ENCODE results near the gene SNCAIP. TPM values are rescaled to one million over a fixed set of nuclear protein-coding genes. Genes with fewer than 3 reads are reported as not detected.
A peak's percentile ranks its signal among the peaks of the same experiment; 100 is the strongest.

The SNCAIP gene
- total RNA-seq, 1 donor from 2014 or later: 8.1 TPM

DNA sequence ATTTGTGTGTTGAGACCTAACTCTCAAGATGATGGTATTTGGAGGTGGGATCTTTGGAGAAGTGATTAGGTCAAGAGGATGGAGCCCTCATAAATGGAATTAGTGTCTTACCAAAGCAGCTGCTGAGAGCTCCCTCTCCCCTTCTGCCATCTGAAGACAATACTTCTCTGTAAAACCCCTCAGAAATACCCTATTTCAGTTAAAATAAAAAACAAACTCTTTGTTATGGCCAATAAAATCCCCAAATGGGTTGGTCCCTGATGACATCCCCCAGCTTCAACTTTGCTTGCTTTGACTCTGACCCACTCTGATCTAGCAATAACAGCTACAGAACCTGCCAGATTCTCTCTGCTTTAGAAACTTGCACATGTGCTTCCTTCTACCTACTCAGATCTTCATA is 100.9 kb downstream of the SNCAIP start:
- DNase-seq (ENCODE audit: low spot score) (no peak), ATAC-seq (no peak)
- intact Hi-C loops (cut with DNase I): no loop called here

DNA sequence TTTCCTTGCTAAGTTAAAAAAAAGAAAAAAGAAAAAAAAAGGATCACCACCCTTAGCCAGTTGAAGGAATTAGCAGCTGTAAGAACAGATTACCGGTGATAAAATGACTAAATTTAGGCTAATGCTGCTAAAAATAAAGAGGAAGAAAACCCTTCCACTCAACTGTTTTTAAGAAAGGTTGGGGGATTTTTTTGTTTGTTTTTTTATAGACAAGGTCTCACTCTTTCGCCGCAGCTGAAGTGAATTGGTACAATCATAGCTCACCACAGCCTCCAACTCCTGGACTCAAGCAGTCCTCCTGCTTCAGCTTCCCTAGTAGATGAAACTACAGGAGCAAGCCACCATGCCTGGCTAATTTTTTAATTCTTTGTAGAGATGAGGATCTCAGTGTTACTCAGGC is 101.7 kb downstream of the SNCAIP start:
- ATAC-seq (no peak), DNase-seq (ENCODE audit: low spot score) (no peak)
- intact Hi-C loops (cut with DNase I): no loop called here

DNA sequence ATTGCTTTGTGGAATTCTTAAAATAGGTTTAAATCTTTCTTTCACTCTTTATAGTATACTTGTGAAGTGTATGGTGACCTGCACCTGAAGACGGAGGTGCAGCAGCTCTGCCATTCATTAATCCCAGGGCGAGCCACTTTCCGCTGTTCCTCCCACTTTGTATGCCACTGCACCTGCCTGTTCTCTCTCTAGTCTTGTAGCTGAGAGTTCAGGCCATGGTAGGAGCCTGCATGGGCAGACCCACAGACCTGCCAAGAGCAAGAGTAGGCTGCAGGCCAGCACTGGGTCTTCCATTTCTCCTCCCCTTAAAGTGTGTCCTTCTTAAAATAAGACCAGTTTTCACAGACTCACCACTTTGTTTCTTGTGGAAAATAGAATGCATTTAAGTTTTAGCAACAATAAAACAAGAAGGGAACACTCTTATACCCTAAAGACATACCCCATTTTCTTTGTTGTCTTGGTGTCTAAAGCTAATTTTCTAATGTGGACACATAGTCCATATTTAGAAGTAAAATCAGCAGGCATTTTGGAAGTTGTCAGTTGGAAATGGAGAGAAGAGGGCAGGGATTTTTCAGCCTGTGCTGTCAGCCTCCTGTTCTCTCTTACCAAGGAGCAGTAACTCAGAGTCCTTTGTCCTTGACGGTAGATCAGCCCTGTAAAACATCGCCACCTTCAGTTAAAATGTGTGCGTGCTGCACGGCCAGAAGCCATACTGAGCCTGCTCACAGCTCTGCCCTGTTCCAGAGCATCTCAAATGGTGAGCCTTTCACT is 103.2 kb downstream of the SNCAIP start:
- ATAC-seq (peak; percentile 95), DNase-seq (ENCODE audit: low spot score) (peak; percentile 60)
- intact Hi-C loops (cut with DNase I): no loop called here

DNA sequence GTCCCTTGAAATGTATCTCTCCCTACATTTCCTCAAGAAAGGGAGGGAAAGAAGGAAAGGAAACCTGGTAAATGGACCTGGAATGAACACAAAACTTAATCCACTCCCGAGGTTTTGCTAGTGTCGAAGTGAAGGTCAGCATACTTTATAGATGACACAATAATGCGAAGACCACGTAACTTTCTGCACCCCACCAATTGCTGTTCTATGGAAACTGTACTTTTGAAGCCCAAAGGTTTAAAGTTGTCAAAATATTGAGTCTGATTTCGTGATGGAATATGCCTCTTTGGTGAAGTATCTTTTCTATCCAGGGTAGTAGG is 103.7 kb downstream of the SNCAIP start:
- DNase-seq (ENCODE audit: low spot score) (no peak), ATAC-seq (no peak)
- intact Hi-C loops (cut with DNase I): no loop called here

DNA sequence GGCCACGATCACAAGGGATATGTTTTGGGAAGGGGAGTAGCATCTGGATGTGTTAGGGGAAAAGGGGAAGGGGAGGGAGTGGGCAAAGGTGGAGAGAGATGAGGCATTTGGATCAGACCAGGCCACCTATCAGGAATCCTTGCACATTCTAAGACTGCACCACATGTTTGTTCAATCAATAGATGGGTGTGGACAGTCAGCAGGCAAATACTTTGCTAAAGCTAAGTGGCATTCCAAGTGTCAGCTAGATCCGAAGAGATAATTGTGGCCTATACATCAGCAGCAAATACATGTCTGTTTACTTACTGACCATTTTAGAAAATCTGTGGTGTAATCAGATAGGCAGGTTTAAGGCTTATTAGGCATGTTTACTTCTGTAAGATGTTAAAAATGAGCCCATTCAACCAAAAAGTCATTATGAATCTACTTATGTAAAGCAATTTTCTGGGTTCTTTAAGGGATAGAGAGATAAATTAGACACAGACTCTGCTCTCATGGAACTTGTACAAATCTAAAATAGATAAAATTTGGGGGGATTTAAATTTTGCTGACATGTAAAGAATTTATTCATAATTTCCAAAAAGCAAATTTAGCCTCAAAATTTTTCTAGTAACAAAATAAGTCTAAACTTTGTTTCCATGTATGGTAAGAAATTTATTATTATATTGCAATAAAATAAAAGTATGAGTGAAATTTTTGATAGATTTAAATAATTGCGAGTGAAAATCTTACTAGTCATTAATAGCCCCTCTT is 107.3 kb downstream of the SNCAIP start:
- DNase-seq (ENCODE audit: low spot score) (no peak), ATAC-seq (no peak)
- intact Hi-C loops (cut with DNase I): no loop called here

DNA sequence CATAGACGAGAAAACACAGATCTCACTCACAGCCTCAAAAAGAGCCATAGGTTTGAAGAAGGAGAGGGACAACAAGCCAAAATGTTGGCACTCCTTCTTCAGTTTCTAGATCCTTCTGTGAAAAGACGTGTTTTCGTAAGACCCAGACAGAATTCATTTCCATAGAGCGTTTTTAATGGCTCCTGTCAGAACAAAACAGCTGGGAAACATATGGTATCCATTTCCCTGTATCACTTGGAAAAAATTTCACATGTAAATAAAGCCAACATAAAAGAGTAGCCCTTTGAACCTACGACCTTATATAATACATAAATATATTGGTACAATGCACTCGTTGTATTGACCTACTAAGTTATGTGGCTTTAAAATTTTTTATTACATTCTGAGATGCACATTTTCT is 108.1 kb downstream of the SNCAIP start:
- intact Hi-C loops (cut with DNase I): no loop called here
- DNase-seq (ENCODE audit: low spot score) (no peak), ATAC-seq (no peak)

DNA sequence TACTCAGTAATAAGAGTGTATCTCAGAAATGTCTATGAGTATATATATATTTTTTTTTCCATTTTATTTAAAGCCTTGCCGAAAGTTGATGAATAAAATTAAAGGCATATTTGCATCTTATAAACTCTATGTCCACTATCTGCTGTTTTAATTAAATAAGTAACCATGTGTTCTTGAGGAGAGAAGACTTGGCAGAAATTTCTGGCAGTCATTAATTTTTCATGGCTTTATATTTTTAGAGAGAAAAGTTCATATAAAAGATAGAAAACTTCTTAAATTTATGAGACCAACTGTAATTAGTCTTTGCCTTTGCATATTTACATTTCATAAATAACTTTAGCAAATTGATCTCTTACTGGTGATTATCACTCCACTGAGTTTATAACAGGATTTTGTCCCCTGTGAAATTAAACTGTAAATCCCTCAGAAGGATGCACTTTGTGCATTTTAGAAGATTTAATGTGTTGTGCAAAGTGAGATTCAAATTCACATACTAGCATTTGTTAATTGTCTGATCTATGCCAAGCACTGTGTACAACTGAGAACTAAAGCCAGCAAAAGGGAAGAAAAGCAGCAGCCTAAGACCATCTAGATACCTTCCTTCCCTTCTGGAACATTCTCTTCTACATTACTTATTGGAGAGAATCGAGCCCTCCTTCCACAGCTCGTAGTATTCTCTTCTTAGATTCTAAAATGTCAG is 108.7 kb downstream of the SNCAIP start:
- intact Hi-C loops (cut with DNase I): no loop called here
- DNase-seq (ENCODE audit: low spot score) (no peak), ATAC-seq (no peak)

DNA sequence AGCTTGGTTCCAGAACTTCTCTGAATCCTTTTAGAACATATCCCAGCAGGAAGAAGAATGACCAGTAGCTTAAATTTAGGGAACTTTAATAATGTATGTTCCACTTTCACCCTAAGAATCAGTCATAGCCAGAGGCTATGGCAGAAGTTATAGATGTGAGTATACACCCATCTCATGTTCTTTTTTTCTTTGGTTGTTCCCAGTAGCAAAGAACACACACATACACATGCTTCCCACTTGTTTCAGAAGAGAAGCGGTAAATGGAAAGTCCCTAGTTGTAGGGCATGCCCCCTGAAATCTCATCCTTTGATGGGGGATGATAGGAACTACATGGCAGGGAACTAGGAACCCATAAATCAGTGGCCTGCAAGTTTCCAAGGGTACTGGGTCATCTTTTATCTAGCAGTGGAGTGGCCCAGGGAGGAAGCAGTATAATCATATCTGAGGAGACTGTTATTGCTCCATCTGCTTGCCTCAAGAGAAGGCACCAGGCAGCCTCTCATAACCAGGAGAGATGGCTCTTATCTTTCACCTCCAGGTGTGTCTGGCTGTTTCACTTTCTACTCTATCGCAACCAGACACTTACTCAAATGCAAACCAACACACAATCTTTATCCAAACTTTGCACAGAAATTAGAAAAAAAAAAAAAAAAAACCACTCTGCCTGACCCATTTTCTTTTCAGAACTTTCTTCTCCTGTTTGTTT is 109.5 kb downstream of the SNCAIP start:
- intact Hi-C loops (cut with DNase I): no loop called here
- DNase-seq (ENCODE audit: low spot score) (no peak), ATAC-seq (no peak)

DNA sequence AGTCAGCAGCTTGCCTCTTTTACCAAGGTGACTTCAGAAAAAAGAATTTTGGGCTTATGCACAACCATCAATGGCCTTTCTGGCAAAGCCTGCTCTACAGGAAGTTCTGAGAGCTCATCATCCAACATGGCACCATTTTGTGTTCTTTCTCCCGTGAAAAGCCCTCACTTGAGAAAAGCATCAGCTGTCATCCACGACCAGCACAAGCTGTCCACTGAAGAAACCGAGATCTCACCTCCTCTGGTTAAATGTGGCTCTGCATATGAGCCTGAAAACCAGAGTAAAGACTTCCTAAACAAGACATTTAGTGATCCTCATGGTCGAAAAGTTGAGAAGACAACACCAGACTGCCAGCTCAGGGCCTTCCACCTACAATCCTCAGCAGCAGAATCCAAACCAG is 111.2 kb downstream of the SNCAIP start:
- DNase-seq (ENCODE audit: low spot score) (no peak), ATAC-seq (no peak)
- intact Hi-C loops (cut with DNase I): no loop called here

DNA sequence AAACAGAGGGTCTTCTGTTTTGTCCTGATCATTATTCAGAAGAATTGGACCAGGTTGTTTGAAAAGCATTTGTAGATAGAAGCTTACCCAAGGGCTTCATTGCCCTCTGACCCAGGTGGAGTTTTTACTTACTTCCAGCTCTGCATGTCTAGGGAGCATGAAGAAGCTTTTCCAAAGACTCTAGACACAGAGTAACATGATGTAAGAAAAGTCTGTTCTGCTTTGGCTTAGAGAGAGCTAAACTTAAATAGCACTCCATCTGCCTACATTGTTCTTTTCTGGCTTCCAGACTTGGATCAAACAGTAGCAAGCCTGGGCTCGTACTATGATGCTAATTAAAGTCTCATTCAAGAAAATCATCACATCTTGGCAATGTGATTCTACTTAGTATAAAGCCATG is 112.1 kb downstream of the SNCAIP start:
- intact Hi-C loops (cut with DNase I): loop anchor here (1.0 kb wide), 1 partner anchor 36 kb away; no protein-coding TSS in a partner anchor
- ATAC-seq (peak; percentile 28), DNase-seq (ENCODE audit: low spot score) (no peak)

DNA sequence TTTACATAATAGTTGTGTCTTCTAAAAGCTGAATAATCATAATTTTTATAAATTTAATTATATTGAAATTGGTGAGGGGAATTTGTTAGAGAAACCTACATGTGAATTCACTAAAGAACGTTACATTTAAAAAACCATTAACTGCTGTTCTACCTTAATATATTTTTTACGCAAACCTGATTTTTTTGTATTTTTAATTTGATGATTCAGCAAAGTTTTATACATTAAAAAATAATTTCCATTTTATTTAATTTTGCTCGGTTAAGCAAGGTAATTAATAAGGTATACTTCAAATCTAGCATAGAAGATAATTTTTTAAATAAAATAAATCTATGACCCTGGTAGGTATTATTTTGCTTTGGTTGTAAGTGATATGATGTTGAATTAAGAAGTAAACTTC is 114.3 kb downstream of the SNCAIP start:
- intact Hi-C loops (cut with DNase I): no loop called here
- DNase-seq (ENCODE audit: low spot score) (no peak), ATAC-seq (no peak)

DNA sequence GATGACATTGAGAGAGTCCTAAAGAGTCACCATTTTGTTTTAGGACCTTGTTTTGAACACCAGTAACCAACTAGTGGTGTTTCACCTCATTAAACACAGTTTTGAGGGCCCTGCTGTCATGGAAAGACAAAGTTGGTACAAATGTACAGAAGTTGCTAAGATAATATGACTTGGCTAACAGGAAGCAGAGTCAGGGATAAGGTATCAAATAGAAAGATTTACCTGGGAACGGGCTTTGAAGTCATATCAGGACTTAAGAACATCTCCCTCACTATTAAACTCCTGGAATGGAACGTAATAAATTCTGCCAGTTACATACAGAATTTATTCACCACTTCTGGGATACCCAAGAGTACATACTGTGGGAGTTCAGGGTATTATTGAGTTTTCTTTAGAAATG is 115.6 kb downstream of the SNCAIP start:
- ATAC-seq (no peak), DNase-seq (ENCODE audit: low spot score) (no peak)
- intact Hi-C loops (cut with DNase I): no loop called here

DNA sequence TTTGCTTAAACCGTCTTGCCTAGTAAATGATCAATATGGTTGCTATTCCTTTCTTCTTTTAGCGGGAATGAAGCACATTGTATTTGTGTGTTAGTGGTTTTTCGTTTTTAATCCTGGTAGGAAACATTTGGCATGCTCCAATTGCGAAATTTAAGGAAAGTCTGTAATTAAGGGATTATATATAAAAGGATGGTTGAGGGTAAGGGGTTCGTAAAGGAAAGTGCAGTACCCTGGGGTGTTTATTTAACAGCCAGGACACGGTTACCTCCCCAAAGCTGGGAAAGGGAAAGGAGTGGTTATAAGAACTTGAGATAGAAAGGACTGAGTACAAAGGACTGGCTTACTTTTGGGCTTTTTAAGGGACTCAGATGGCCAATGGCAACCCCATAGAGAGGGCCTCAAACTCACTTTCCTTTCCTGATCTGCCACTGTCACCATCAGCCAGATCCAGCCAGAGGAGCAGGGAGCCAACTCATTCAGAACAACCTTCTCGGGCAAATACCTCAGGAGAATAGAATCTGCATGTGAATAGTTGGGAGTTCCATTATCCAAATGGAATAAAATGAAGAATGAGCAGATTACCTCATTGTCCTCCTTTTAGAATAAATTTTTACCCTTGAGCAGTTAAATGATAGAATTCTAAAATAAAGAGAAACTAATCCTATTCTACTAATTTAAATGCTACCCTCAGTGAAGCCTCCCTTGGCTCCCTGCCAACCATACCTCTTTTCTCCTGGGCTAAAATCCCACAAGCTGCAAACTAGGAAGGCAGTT is 117.7 kb downstream of the SNCAIP start:
- intact Hi-C loops (cut with DNase I): no loop called here

DNA sequence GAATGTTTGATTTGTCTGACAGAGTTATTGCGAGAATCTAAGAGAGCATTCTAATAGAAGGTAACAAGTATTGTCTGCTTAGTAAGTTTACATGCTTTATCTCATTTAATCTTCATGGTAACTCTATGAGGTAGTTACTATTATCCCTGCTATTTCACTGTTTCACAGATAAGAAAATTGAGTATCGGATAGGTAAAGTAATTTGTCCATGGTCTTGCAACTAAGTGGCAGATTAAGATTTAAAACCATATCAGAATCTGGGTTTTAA is 118.2 kb downstream of the SNCAIP start:
- ATAC-seq: no peak
- intact Hi-C loops (cut with DNase I): no loop called here
- DNase-seq (ENCODE audit: low spot score): no peak

More for the DNA sequence above, 117.7 kb downstream of the SNCAIP start:
- DNase-seq (ENCODE audit: low spot score) (no peak), ATAC-seq (no peak)

DNA sequence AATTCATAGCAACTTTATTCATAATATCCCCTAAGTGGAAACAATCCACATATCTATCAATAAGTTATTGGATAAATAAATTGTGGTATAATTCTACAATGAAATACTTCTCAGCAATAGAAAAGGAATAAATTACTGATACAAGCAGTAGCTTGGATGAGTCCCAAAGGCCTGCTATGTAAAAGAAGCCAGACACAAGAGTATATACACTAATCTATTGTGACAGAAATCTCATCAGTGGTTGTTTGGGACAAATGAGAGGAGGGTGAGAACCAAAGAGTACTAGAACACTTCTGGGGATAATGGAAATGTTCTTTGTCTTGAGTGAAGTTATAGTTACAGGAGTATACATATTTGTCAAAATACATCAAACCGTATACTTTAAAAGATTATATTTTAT is 119.3 kb downstream of the SNCAIP start:
- DNase-seq (ENCODE audit: low spot score) (no peak), ATAC-seq (no peak)
- intact Hi-C loops (cut with DNase I): no loop called here

DNA sequence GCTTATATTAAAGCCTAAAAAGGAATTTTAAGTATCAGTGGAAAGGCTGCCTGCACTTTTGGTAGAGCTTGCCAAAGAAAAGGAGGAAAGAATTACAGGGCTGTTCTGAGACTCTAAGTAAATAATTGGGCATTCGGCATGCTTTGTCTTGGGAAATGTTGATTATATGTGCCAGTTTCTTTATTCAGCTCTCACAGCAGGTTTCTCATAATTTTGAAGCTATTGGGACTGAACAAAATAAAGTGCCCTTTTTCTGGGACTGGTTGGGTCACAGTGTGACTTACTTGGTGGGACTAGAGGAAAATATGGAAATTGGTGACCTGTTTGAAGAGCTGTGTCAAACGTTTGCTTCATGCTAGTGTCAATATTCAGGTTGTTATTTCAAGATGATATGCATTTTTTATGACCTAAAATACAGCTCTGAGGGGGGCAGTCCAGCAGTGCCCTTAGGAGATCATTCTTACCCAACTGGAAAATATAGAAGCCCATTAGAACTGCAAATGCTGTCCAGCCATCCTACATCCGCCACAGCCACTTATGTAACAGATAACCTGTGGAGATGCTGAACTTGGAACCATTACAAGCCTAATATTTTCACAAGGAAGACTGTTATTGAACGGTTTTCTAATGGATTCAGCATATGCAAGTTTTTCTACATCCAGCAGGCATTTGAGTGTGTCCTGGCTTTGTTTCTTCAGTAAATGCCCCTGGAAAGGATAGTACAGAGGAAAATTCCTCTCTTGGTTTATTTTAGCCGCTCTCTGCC is 122.4 kb downstream of the SNCAIP start:
- no peak for DNase-seq (ENCODE audit: low spot score)
- ATAC-seq: no peak
- intact Hi-C loops (cut with DNase I): no loop called here

DNA sequence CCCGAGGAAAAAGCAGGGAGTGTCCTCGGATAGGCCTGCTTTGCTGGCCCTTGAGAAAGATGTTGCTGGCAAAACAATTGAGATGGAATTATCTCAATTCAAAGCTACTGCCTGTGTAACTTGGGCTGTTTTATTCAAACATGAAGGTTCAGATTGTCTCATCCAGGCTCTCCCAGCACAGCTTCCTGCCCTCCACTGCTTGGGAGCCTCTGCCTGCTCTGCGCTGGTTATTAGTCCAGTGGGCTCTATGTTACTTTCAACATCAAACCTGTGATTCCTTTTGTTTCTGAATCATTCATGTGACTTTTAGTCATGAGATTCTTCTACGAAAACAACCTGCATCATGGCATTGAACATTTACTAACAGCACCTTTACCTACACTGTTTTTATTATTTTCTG is 123.2 kb downstream of the SNCAIP start:
- DNase-seq (ENCODE audit: low spot score): no peak
- intact Hi-C loops (cut with DNase I): no loop called here
- ATAC-seq: no peak

DNA sequence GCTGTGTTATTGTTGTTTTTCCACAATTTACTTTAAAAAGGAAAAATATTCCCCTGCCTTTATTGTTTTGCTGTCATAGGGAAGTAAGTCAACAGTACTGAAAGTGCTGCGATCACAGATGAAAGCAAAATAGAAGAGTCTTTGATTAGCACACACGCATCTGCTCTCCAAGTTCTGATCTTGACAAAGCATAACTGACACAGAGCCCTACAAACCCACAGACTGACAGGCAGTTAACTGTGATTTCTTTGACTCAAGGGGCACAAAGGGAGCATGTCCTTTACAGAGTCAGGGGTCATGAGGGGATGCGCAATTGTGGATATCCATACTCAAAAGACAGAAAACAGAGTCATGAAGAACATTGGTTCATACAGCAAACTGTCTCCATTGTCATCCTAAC is 123.7 kb downstream of the SNCAIP start:
- DNase-seq (ENCODE audit: low spot score): no peak
- intact Hi-C loops (cut with DNase I): no loop called here
- ATAC-seq: no peak

Data from sciatic nerve (tissue), 2 donors.